GM08714 (cell line): ENCODE data around the gene F10.

Experiments used
- H3K4me3 ChIP-seq: fragments of 200-500 bp; sonication (Bioruptor generic); 2 replicates; pipeline ENCODE4 v1.5.1; 2014; ENCODE audit warnings: mild to moderate bottlenecking, low read length, inconsistent platforms
- ZNF274 ChIP-seq: IDR thresholded peaks from 2 replicates; pipeline ENCODE4 v1.6.1; 2012; ENCODE audit warnings: mild to moderate bottlenecking, low read depth, low read length

F10 gene

DNA sequence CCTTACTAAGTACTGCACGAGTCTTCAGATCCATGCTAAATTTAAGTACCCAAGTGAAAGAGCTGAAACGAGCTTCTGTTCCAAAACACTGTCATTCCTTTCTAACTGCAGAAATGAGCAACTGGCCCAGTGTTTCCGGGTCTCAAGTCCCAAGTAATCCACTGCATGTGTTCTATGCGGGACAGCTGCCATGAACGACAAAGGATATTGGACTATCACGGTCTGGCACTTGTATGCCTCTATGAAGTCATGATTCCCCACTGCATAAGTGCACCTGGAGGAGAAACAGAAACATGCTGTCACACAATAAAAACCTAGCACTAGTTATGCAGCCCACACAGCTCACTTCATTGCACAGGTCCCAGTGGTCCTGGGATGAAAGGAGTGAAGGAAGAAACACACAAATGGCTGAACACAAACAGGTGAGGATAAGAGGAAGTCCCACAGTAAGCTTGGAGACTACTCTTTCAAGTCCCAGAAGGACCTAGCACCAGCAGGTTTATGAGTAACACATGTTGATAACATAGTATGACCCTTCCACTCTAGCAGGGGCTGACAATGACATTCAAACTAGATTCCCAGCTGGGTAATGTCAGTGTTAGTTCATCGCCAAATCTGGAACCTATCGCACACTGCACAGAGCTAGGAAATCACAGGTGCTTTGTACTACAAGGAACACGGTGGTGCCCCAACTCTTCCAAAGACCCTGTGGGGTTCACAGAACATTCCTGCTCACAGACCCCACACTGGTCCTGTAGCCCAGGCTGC lies 74.6 kb downstream of the F10 start:
- H3K4me3 ChIP-seq, result no peak overlapping the region
- no peak for TF ChIP-seq ZNF274
